SK-N-SH (cell line): Measurements from ENCODE around the gene BCAS3. TPM values are rescaled to one million over a fixed set of nuclear protein-coding genes. Genes with fewer than 3 reads are reported as not detected.

ENCODE experiments used
- CTCF ChIA-PET: fragments of 300-600, 350-600 bp; formaldehyde crosslinking; extraction: SDS; loops from one replicate; lab custom pipeline; 2021; lab: Yijun Ruan, JAX
- POLR2A ChIA-PET: fragments of 350-600 bp; sonication (Branson Sonifier 250); formaldehyde crosslinking; extraction: SDS; loops from one replicate; lab custom pipeline; 2020; ENCODE audit warnings: antibody characterized with exemption, inconsistent platforms; lab: Yijun Ruan, JAX
- DNase-seq: peaks from one replicate; pipeline ENCODE4 v3.0.0; 2012
- H2AFZ ChIP-seq: fragments of 200-600 bp; sonication (generic); 2 replicates; pipeline ENCODE4 v1.8.1; 2016; ENCODE audit warnings: antibody characterized with exemption, mild to moderate bottlenecking, low read depth
- H3F3A ChIP-seq: fragments of 200-600 bp; sonication (generic); replicated peaks from 2 replicates; pipeline ENCODE3; 2016; ENCODE audit warnings: antibody characterized with exemption, mild to moderate bottlenecking; ENCODE audit not compliant: insufficient read depth
- H3K27ac ChIP-seq, 2 experiments: fragments of 200-500 bp in 1 of 2; fragments of 200-600 bp in 1 of 2; sonication (Bioruptor generic) in 1 of 2; sonication (generic), shearing (Covaris generic) in 1 of 2; 2 replicates each; pipeline versions ENCODE4 v1.5.1 to v1.6.1; 2014 to 2016; ENCODE audit warnings: low read depth in 2 of 2, inconsistent platforms in 1 of 2, low read length in 1 of 2, mild to moderate bottlenecking in 1 of 2, mixed read lengths in 1 of 2
- H3K27me3 ChIP-seq: fragments of 200-600 bp; sonication (generic), shearing (Covaris generic); 2 replicates; pipeline ENCODE4 v1.6.1; 2016; ENCODE audit warnings: mixed run types; ENCODE audit not compliant: insufficient read depth
- H3K36me3 ChIP-seq, 2 experiments: fragments of 200-500 bp in 1 of 2; fragments of 200-600 bp in 1 of 2; sonication (Bioruptor generic) in 1 of 2; sonication (generic) in 1 of 2; replicated peaks in 1 of 2; 2 replicates each; pipeline versions ENCODE3 to v1.5.1; 2014 to 2016; ENCODE audit warnings: low read length in 1 of 2, mild to moderate bottlenecking in 1 of 2; ENCODE audit not compliant: insufficient read depth in 2 of 2, control insufficient read depth in 1 of 2
- H3K4me1 ChIP-seq, 2 experiments: fragments of 200-500 bp in 1 of 2; fragments of 200-600 bp in 1 of 2; sonication (Bioruptor generic) in 1 of 2; sonication (generic), shearing (Covaris generic) in 1 of 2; 2 replicates each; pipeline versions ENCODE4 v1.5.1 to v1.6.1; 2014 to 2016; ENCODE audit warnings: low read depth in 1 of 2, low read length in 1 of 2, mixed run types in 1 of 2; ENCODE audit not compliant: insufficient read depth in 2 of 2, control insufficient read depth in 1 of 2
- H3K4me2 ChIP-seq: fragments of 200-600 bp; sonication (generic), shearing (Covaris generic); 2 replicates; pipeline ENCODE4 v1.6.1; 2017; ENCODE audit warnings: mixed run types
- H3K4me3 ChIP-seq, 2 experiments: fragments of 200-500 bp in 1 of 2; fragments of 200-600 bp in 1 of 2; sonication (Bioruptor generic) in 1 of 2; sonication (generic), shearing (Covaris generic) in 1 of 2; 2 replicates each; pipeline versions ENCODE4 v1.5.1 to v1.8.1; 2014 to 2016; ENCODE audit warnings: low read depth in 2 of 2, inconsistent platforms in 1 of 2, low read length in 1 of 2, mild to moderate bottlenecking in 1 of 2, mixed read lengths in 1 of 2, moderate library complexity in 1 of 2
- H3K79me2 ChIP-seq: fragments of 200-600 bp; sonication (generic); 2 replicates; pipeline ENCODE4 v1.8.1; 2017; ENCODE audit warnings: mild to moderate bottlenecking; ENCODE audit not compliant: insufficient read depth
- H3K9ac ChIP-seq: fragments of 200-600 bp; sonication (generic); 2 replicates; pipeline ENCODE4 v1.6.1; 2017; ENCODE audit warnings: mixed run types
- H3K9me2 ChIP-seq: fragments of 200-600 bp; sonication (generic); 2 replicates; pipeline ENCODE4 v1.6.1; 2017; ENCODE audit warnings: mixed run types
- H3K9me3 ChIP-seq: fragments of 200-600 bp; sonication (generic); 2 replicates; pipeline ENCODE4 v1.6.1; 2017; ENCODE audit warnings: mixed run types, mild to moderate bottlenecking, moderate library complexity
- H4K20me1 ChIP-seq: fragments of 200-600 bp; sonication (generic); 2 replicates; pipeline ENCODE4 v1.6.1; 2017; ENCODE audit warnings: mild to moderate bottlenecking, mixed run types; ENCODE audit not compliant: insufficient read depth
- EZH2phosphoT487 ChIP-seq: fragments of 200-600 bp; sonication (generic); IDR thresholded peaks from 2 replicates; pipeline ENCODE4 v1.6.1; 2017; ENCODE audit warnings: low read depth, mixed run types, mild to moderate bottlenecking, antibody characterized with exemption, moderate library complexity, borderline replicate concordance
- FOXJ3 ChIP-seq: sonication (generic); formaldehyde crosslinking; IDR thresholded peaks from 2 replicates; pipeline ENCODE4 v1.5.1; 2020; ENCODE audit warnings: mild to moderate bottlenecking, missing genetic modification reagents
- FOXM1 ChIP-seq: IDR thresholded peaks from 2 replicates; pipeline ENCODE4 v1.4.0; 2012; ENCODE audit warnings: low read depth, mild to moderate bottlenecking
- IRF3 ChIP-seq: fragments of 150-350 bp; IDR thresholded peaks from 2 replicates; pipeline ENCODE4 v1.6.1; 2016; ENCODE audit warnings: mild to moderate bottlenecking, low read depth, low read length
- JUND ChIP-seq: IDR thresholded peaks from 2 replicates; pipeline ENCODE4 v1.4.0; 2012
- MAX ChIP-seq: IDR thresholded peaks from 2 replicates; pipeline ENCODE4 v1.4.0; 2012; ENCODE audit warnings: low read depth
- NFIC ChIP-seq: IDR thresholded peaks from 2 replicates; pipeline ENCODE4 v1.4.0; 2012; ENCODE audit warnings: borderline replicate concordance
- RAD21 ChIP-seq: IDR thresholded peaks from 2 replicates; pipeline ENCODE4 v1.6.1; 2012; ENCODE audit warnings: mild to moderate bottlenecking, low read length
- RCOR1 ChIP-seq: fragments of 150-350 bp; IDR thresholded peaks from 2 replicates; pipeline ENCODE4 v1.6.1; 2017; ENCODE audit warnings: antibody characterized with exemption, low read length
- RFX5 ChIP-seq: IDR thresholded peaks from 2 replicates; pipeline ENCODE4 v1.6.1; 2012; ENCODE audit warnings: mild to moderate bottlenecking, improper control_type of control experiment, low read length
- SMC3 ChIP-seq: IDR thresholded peaks from 2 replicates; pipeline ENCODE4 v1.6.1; 2012; ENCODE audit warnings: low read depth, low read length, improper control_type of control experiment
- TCF12 ChIP-seq: IDR thresholded peaks from 2 replicates; pipeline ENCODE4 v1.4.0; 2012
- TEAD4 ChIP-seq: IDR thresholded peaks from 2 replicates; pipeline ENCODE4 v1.4.0; 2012; ENCODE audit warnings: mild to moderate bottlenecking, borderline replicate concordance; ENCODE audit not compliant: insufficient read depth
- USF1 ChIP-seq: IDR thresholded peaks from 2 replicates; pipeline ENCODE4 v1.4.0; 2012; ENCODE audit warnings: low read depth, borderline replicate concordance
- WGBS: methylation state at CpG from one replicate; pipeline ENCODE4 v1.1.6; 2017; ENCODE audit warnings: low lambda C conversion rate; 5-methylcytosine and 5-hydroxymethylcytosine counted together
- polyA plus RNA-seq, 3 experiments: library from polyadenylated mRNA; depleted of rRNA; stranded (reverse); fragments of >200 nt; gene quantifications; 2 replicates each; pipeline ENCODE4 v1.2.3, GENCODE V29; 2012
- small RNA-seq, 7 experiments: library from RNA; depleted of rRNA; stranded (forward); fragments of <200 nt; gene quantifications; one replicate each; pipeline ENCODE3, GENCODE V24; 2012
- TF ChIP-seq, protein P1 (sequence below): IDR thresholded peaks from 2 replicates; pipeline ENCODE4 v1.6.1; 2012; ENCODE audit warnings: mild to moderate bottlenecking, low read depth, low read length, moderate library complexity

The BCAS3 gene
- polyA plus RNA-seq, 1 of the 3 experiments (the other 2 are of a cell fraction): 5.9 TPM

DNA sequence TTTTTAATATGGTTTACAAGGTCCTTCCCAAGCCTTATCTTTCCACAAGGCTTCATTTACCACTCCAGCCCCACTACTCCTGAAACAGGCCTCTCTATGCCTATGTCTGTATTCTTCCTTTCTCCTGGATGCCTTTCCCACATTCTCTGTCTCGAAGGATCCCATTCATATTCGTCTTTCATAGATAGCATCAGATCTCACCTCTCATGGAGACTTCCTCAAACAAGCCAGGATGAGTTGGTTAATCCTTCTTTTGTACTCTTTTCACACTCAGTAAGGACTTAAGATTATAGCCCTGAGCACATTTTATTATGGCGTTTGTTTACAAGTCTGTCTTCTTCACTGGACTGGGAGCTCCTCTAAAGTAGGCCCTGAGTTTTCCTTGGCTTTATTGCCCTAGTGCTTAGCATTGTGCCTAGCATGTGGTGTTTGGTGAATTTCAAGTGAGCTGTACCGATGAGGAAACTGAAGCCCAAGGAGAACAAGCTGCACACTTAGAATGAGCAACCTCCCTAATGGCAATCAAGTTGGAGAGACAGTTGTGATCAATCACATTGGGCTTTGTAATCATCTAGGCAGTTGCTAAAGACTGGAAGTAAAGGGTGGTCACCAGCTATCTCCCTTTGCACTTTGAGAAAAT, 764.6 kb downstream of the BCAS3 start:
- POLR2A ChIA-PET: no interaction called here
- no peak overlapping the region for H3K27ac ChIP-seq
- DNase-seq: no peak
- H3K9me2 ChIP-seq: no peaks in the 10 kb centered on the region
- no peaks in the 10 kb centered on the region; a peak in 1 of 4 replicates for H3K4me1 ChIP-seq
- no peaks in the 10 kb centered on the region for H3K36me3 ChIP-seq
- H3K79me2 ChIP-seq: no peaks in the 10 kb centered on the region
- H3F3A ChIP-seq: no peaks in the 10 kb centered on the region
- no peak overlapping the region for H3K4me3 ChIP-seq
- H3K9ac ChIP-seq: no peak overlapping the region
- no peak overlapping the region for H3K4me2 ChIP-seq
- H3K27me3 ChIP-seq: no peaks in the 10 kb centered on the region
- no peaks in the 10 kb centered on the region for H3K9me3 ChIP-seq
- no peaks in the 10 kb centered on the region for H4K20me1 ChIP-seq
- CTCF ChIA-PET: interaction anchor here (1.1 to 3.5 kb wide), 3 partner anchors 24 to 108 kb away, joined by 3 to 11 read pairs (median 4); no protein-coding TSS in a partner anchor
- TF ChIP-seq EZH2phosphoT487 (no peak), NFIC (no peak), SMC3 (no peak), RCOR1 (no peak), RAD21 (no peak), TEAD4 (no peak), USF1 (no peak), IRF3 (no peak), MAX (no peak), JUND (no peak), RFX5 (no peak), FOXM1 (no peak), TCF12 (no peak), FOXJ3 (CRISPR knock-in tag) (no peak)
- TF ChIP-seq, protein P1, sequence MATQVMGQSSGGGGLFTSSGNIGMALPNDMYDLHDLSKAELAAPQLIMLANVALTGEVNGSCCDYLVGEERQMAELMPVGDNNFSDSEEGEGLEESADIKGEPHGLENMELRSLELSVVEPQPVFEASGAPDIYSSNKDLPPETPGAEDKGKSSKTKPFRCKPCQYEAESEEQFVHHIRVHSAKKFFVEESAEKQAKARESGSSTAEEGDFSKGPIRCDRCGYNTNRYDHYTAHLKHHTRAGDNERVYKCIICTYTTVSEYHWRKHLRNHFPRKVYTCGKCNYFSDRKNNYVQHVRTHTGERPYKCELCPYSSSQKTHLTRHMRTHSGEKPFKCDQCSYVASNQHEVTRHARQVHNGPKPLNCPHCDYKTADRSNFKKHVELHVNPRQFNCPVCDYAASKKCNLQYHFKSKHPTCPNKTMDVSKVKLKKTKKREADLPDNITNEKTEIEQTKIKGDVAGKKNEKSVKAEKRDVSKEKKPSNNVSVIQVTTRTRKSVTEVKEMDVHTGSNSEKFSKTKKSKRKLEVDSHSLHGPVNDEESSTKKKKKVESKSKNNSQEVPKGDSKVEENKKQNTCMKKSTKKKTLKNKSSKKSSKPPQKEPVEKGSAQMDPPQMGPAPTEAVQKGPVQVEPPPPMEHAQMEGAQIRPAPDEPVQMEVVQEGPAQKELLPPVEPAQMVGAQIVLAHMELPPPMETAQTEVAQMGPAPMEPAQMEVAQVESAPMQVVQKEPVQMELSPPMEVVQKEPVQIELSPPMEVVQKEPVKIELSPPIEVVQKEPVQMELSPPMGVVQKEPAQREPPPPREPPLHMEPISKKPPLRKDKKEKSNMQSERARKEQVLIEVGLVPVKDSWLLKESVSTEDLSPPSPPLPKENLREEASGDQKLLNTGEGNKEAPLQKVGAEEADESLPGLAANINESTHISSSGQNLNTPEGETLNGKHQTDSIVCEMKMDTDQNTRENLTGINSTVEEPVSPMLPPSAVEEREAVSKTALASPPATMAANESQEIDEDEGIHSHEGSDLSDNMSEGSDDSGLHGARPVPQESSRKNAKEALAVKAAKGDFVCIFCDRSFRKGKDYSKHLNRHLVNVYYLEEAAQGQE: no peak
- no peak overlapping the region for H2AFZ ChIP-seq
- 66% methylated on average over 4 of the region's 4 CpGs for WGBS

Small RNA genes within 50 kb of the gene (small RNA-seq; reads per million reads assigned to genes)
- gene RF00019 (0 reads per million in 7 experiments), gene RN7SL448P (0 reads per million in 7 experiments), gene RN7SL606P (0 reads per million in 7 experiments), gene RNU6-623P (0 reads per million in 7 experiments)

Other genes starting within 250 kb of the BCAS3 start
- gene APPBP2, start 151.6 kb upstream of the BCAS3 start, polyA plus RNA-seq (2012; rRNA removed): 7.6 and 12.5 TPM in 2 replicates
- gene PPM1D, start 77.7 kb upstream of the BCAS3 start, polyA plus RNA-seq (2012; rRNA removed): 8.4 and 8.8 TPM in 2 replicates